Stimulated activated CD8-positive, alpha-beta memory T cell treated with anti-CD3 and anti-CD28 coated beads, Interleukin-2, amount 100 ng/mL, for 48 hours (primary cell): ENCODE results near the gene TUG1.

Experiments
- DNase-seq, 2 donors: peaks; one replicate each; pipeline ENCODE4 v3.0.0-alpha.2; 2020; ENCODE audit warnings: low read depth in 2 of 2

The TUG1 gene

DNA sequence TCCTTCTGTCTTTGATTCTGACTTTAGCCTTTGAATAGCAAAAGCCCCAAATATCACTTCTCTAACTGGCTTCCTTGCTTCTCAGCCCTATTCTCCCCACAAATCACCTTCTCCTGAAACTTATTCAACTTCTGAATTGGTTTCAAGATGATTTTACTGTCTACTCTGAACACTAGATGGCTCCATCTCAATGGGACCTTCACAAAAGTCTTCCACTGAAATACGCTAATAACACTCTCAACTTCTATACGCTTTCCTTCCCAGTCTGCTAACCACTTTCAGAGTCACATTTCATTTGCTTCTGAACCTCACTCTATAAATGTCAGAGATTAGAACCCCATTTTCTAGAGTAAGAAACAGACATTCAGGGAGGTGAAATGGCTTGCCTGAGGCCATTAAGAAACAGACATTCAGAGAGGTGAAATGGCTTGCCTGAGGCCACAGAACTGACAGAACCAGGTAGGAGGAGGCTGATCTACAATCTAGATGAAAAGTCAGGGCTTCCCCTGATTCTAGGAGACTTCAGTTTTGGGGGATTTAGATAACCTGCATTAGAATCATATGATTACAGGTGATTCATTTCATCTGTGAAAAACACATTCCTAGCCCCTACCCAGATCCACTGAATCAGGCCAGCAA lies 21.1 kb upstream of the TUG1 start:
- DNase-seq: no peak

DNA sequence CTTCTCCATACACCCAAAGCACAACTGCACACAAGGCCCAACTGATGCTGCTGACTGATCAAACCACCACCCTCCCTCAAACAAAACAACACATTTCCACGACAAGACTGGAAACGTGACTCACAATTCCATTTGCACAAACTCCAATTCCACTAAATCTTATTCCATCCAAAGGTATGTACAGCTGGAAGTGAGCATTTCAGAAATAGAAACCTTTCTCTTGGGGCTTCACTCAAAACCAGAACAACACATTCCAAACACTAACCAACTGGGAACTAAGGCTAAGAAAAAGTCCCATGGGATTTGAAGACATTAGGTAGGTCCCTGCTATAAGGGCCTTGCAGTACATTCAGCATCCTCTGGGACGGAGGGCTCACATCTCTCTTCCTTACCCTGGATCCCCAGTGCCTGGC lies 20.1 kb upstream of the TUG1 start:
- DNase-seq: no peak

DNA sequence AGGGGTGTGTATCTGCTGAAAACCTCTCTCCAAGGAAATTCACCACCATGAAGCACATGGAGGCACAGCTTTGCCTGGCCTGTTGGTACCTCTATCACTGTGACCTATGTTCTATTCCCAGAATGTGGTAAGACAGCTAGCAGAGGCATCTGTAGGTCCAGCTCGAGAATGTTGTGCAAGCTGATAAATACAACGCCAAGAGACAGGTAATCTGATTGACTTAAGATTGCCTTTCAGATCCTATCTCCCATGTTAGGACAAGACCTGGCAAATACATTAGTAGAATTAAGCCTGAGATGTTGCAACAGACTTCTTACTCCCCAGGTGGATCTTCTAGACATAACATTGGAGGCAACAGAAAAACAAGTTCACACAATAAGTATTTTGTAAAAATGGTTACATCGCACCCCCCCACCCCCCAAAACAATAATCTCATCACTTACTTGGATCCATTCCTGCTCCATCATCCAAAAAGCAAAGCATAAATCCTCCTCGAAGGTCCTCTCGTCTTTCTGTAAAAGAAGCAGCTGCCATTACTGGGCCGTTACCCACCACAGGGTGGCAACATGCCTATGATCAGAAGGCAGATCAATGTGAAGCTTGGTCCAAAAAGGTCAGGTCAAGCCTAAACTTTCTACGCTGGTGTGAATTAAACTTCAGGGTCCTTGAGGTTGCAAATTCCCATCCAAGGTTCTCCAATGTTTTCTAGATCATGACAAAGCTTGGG lies 19.0 kb upstream of the TUG1 start:
- DNase-seq: no peak

DNA sequence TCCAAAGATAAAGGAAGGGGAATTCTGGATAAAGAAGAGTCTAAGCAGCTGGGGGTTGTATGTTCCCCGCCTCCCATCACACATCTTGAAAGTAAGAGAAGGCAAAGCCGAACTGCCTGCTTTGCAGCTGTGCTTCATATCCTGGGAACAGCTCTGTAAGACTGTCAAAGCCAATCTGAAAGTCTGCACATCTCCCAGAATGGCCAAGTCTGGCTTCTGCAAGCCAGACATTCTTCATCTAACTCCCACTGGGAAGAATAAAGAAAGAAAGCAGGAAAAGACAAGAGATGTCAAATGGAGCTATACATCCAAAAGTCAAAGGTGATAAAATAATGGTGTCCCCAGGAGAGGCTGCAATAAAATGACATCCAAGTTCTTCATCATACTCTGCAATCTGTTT lies 15.9 kb upstream of the TUG1 start:
- no peak for DNase-seq

DNA sequence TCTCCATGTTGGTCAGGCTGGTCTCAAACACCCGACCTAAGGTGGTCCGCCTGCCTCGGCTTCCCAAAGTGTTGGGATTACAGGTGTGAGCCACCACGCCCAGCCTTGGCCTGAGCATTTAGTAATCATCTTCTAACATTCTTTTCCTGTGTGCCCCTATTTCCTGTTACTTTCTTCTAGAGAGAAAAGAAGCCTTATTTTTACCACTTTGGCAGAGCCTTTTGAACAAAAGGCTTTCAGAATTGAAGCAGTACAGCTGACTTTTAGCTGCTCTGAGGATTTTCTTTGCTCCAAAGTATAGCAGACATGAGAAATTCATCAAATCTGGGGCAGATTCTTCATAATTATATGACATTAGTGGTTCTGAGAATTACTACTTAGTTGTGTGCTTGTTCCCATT lies 13.9 kb upstream of the TUG1 start:
- no peak for DNase-seq

DNA sequence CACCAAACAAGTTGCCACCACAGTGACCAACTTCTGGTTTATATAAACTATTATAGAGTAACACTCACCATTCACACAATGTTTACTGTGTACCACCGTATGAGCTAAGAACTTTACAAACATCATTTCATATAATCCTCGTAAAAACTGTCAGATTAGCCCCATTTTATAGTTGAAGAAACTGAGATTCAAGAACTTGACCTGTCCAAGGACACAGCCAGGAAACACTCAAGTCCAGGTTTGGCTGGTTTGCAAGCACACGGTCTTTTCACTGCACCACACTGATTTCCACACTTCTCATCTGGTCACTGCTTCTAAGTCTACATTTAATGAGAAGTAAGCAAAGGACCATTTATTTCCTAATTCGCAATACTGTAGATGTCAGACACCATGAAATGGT lies 4.2 kb upstream of the TUG1 start:
- DNase-seq: no peak

DNA sequence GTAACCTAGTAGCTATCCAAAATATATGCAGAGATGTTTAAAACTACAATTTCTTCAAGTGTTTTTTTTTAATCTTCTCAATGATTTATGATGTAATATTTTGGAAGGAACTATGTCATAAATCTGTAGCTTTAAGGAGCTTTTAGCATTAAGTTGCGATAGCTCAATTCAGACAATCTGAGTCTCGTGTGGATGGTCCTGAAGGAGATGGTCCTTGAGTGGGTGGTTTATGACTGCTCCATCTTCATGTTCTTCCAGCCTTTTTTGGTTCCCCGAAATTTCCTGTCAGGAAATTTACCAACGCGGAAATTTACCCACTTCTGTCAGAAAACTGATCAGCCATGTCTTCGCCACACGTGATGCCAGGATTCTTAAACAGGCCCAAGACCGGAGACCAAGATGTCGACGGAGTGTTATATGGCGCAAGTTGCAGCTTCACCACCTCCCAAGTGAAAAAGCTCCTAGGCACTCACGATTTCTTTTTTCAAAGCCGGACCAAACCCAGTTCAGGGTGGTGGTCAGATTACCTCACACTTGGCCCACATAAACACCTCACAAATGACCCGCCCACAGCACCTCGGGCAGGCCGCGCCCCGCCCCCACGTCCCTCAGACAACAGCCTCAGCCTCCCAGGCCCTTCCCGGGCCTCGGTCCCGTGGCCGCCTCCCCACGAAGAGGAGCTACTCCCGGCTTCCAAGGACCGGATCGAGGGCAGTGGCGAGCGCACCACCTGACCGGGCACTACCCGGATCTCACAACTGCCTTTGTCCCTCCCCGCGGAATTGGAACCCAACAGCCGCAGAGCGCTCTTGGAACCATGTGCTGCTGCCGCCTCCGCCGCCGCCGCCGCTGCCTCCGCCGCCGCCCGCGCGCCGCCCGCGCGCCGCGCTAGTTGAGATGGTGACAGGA lies 796 bp upstream of the TUG1 start, which contains the start of gene MORC2:
Gene MORC2, minus strand, starts transcription at position 760 of the 909 bp plus-strand sequence. CDS start 885 bp downstream, outside the sequence.
- DNase-seq: no peak

DNA sequence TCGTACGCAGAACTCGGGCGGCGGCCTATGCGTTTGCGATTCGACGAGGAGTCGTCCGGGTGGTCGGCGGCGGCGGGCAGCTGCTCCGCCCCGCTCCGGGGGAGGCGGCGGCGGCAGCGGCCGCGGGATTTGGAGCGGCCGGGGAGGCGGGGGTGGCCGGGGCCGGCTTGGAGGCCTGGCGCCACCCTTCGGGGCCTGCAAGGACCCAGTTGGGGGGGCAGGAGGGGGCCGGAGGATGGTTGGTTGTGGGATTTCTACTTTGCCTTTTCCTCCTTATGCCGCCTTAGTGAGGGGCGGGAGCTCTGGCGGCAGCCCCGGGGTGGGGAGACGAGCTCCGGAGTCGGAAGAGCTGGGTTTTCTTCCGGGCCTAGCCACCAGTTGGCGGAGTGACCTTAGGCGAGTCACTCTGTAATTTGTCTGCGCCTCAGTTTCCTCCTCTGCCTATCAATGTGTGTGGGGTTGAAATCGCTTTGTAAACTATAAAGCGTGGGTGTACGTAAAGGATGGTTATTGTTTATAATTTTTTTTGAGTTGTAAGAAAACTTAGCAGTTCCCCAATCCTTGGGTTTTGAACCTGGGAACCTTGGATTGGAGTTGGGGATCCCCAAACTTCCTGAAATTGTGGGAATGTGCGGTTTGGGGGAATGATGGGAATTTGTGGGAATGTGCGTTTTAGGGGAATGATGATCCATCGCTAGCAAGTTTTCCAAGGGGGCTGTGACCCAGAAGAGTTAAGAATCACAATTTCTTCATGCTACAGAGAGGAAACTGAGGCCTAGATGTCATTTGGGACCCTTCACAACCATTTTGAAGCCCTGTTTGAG lies 679 bp downstream of the TUG1 start:
- peak; percentile 18 to 30 for DNase-seq

DNA sequence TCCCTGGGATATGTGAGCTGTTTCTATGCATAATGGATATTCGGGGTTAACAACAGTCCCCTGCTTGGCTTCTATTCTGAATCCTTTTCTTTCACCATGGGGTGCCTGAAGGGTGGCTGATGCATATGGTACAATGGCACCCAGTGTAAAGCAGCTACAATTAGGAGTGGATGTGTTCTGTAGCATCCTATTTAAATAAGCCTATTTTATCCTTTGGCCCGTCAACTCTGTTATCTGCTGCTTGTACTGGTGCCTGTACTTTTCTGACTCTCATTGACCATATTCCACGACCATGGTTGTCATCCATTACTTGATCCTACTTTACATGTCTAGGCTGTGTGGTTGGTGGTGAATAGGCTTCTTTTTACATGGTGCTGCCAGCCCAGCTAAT lies 1.3 kb downstream of the TUG1 start:
- no peak for DNase-seq

DNA sequence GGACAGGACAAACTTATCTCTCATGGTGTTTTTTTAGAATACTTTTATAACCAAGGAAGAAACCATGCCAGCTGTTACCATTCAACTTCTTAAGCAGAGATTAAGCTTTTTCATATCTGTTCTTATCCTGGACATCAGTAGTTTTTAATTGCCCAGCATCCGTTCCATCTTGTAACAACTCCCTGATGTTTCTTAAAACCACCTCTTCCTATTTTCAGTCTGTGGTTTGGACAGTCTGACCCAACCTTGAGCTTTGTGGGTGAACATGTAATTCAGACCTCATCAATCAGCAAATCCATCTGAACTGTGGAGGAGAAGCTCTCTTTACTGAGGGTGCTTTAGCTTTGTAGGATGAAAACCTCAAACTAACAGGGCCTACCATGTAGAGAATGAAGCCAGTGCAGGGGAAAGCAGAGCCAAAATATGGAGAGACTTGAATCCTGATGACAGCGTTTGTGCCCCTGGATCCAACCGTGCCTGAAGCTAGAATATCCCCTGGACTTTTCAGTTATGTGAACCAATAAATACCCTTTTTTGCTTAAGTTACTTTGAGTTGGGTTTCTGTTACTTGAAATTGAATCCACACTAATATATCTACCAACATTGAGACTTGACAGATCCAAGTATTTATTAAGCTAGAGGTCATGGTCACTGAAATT lies 9.4 kb downstream of the TUG1 start:
- no peak for DNase-seq

DNA sequence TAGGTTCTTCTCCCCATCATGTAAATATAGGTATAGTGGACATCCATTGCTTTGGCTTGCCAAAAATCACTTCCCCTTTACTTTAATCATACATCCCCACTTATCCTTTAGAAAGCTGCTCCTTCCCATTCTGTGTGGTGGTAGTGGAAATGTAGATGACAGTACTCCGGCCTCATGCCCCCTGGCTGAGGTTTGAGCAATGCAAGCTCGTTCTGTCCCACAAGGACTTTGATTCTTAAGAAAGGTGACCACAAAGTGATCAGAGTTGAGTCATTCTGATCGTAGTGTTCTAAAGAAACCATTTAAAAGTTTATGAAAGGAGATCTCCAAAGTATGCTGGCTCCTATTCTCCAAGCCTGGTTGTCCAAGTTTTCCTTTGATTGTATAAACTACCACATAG lies 10.9 kb downstream of the TUG1 start:
- DNase-seq: no peak

DNA sequence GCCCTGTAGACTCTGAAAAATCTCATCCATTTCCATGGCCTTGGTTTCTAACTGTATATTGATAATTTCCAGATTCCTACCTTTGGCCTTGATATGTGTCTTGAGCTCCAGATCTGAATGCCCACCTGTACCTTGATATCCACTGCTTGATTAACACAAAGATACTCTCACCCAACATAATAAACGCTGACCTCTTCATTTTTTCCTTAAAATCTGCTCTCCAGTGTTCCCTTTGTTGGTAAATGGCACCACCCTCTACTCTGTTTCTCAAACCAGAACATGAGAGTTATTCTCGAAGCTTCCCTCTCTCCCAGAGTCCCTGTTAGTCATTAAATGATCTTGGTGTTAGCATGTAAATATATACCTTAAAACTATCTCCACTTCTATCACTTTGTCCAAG lies 13.4 kb downstream of the TUG1 start:
- no peak for DNase-seq

DNA sequence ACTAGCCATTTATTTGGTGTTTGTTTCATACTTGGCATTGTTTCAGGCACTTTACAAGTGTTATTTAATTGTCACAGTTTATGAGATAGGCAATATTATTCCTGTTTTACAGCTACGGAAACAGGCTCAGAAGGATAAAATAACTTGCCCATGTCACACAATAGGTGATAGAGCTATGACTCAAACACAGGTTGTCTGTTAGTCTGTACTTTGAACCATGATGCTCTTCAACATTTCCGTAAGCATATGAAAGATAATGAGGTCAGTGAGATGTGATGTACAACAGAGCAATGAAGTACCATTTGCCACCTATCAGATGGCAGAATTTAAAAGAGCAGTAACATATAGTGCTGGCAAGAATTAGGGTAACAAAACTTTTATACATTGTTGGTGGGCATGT lies 15.3 kb downstream of the TUG1 start:
- no peak for DNase-seq

DNA sequence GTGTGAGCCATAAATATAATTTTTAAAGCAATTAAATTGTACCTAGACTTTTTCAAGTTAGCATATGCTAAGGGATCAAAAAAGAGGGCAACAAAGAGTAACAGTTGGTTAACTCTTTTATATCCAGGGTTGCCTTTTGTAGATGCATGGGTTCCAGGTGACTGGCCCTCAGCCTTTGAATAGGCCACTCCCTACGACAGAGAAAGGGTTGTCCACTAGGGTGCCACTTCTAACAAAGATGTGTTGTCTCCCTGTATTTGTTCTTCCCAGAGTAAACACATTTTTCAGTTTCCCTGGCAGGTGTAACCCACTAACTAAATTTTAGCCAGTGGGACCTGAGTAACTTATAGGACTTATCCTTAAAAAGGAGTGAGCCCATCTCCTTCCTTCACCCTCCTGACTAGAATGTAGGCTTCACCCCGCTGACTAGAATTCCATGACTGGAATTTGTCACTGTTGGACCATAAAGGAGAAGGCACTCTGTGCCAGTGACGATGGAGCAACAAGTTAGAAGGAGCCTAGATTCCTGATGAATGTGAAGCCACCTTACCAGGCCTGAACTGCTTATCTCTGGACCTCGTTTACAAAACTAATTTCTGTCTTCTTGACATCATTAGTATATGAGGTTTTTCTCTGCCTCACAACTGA lies 16.6 kb downstream of the TUG1 start:
- no peak for DNase-seq

DNA sequence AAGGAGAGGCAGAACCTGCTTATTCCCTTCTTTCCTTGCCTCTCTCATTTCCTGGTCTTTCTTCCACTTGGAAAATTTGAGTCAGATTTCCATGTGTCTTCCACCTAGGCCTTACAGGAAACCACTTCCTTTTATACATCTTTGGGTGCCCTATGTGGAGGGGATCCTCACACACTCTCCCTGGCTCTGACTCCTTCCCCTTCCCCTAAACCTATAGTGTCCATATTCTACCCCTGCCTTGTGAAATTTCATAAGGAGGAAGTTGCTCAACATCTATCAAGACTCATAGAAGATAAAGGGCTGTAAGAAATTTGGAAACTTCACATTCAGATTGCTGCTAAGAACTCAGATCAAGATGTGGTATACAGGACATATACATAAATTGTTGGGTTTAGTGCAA lies 20.4 kb downstream of the TUG1 start:
- no peak for DNase-seq

DNA sequence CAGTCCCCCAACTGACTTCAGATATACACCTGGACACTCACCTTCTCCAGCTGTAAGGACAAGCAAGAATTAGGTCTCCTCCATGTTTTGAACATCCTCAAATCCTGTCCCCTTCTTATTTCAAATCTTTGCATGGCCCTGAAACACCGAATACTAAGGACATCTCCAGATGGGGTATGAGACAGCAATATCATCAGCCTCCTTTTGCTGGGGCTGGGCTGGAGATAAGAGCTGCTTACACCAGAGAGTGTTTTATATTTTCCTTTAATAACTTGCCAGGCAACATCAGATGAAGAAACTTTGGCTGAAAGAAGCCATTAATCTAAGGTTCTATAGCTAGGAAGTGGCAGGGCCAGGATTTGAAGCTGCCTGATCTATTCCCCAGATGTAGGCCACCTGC lies 21.6 kb downstream of the TUG1 start:
- DNase-seq: no peak

DNA sequence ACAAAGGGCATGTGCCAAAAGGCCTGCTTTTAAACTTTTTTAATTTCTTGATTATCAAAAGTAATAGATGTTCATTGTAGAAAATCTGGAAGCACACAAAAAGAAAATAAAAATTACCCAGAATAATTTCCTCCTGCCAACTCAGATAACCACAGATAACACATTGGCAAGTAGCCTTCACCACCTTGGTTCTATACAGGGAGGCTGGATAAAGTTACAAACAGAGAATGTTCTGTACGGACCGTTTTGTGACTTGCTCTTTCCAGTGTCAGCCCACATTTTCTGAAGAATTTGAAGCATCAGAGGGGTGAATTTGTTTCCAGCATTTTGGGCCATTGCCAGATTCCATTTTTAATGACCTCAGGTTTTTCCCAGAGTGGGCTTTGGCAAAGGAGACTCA lies 23.5 kb downstream of the TUG1 start:
- no peak for DNase-seq

DNA sequence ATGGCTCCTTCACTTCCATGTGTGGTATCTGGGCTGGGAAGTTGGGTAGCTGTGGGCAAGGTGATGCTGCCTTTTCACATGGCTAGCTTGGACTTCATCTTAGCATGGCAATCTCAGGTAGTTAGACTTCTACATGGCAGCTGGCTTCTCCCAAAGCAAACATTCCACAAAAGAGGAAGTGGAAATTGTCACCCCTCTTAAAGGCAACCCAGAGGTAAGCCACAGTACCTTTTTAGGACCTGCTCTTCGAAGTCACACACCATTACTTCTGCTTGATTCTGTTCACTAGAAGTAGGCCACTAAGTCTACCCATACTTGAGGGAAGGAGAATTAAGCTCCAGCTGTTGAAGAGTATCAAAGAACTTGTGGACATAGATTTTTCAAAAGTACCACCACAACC lies 25.9 kb downstream of the TUG1 start:
- DNase-seq: no peak

DNA sequence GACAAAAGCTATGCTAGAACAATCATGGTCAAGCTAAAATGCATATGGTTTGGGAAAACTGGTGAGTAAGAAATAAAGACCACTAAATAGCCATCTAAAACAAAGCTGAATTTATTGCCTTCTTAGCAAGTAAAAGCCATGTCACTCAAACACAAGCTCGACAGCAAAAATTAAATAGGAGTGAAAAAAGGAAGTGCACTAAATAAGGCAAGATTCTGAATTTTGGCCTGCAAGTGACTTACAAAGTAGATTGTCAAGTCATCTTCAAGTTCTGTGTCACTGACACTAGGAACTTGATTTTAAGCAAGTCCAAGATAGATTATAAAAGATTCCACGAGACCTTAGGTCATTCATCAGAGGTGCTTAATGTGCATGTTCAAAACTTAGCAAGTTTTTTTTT lies 27.4 kb downstream of the TUG1 start:
- no peak for DNase-seq

DNA sequence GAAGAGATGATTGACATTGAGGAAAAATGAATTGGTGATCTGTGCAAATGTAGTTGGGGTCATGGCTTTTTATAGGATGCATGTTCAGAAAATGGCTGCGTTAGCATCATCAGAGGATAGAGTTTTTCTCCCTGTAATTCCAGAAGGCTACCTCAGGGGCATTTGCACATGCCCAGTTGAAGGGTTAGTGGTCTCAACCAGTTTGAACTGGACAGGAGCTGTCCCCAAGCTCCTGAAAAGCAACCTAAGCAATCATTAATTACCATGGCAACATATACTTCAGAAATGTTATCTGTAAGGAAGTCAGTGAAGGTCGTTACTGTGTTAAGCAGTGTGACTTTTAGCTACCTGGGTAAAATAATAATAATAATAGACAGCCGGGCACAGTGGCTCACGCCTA lies 29.3 kb downstream of the TUG1 start:
- no peak for DNase-seq
